SK-N-SH treated with all-trans-retinoic acid at 6 μM for 48 hours (cell line): ENCODE measurements around the gene KDM2B.

Experiments
- PPARA ChIP-seq: fragments of 250-450 bp; sonication (Bioruptor Pico); IDR thresholded peaks from 2 replicates; pipeline ENCODE4 v1.5.0; 2020; ENCODE audit warnings: mild to moderate bottlenecking, borderline replicate concordance
- TCF4 ChIP-seq: fragments of 250-450 bp; sonication (Bioruptor Pico); IDR thresholded peaks from 2 replicates; pipeline ENCODE4 v1.8.0; 2021; ENCODE audit warnings: mild to moderate bottlenecking, moderate library complexity, borderline replicate concordance
- ZFP30 ChIP-seq: fragments of 450-650 bp; formaldehyde crosslinking; IDR thresholded peaks from 2 replicates; pipeline ENCODE4 v1.5.0; 2022; ENCODE audit warnings: mild to moderate bottlenecking, moderate library complexity
- ZNF8 ChIP-seq: fragments of 450-650 bp; formaldehyde crosslinking; IDR thresholded peaks from 2 replicates; pipeline ENCODE4 v1.5.0; 2020; ENCODE audit warnings: mild to moderate bottlenecking, moderate library complexity

DNA sequence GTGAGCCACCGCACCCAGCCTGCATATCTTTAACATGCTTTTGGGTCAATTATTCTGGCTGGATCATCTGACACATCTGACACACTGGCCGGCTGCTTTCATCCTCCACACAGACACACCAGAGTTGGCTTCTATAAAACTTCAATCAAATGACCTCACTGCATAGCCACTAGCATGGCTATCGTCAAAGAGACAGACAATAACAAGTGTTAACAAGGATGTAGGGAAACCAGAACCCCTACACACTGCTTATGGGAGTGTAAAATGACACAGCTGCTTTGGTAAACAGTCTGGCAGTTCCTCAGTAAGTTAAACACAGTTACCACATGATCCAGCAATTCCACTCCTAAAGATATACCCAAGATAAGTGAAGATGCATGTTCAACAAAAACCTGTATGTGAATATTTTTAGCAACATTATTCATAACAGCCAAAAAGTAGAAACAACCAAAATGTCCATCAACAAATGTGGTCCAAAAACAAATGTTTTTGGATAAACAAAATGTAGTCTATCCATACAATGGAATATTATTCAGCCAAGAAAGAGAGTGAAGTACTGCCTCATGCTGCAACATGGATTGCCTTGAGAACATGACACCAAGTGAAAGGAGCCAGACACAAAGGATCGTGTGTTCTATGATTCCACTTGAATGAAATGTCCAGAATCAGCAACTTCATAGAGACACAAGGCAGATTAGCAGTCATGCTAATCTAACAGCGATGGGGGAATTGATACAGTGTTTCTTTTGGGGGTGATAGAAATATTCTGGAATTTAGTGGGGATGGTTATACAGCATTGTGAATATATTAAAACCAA, 10.1 kb downstream of the KDM2B start:
- TF ChIP-seq ZFP30 = no peak
- no peak for TF ChIP-seq ZNF8
- no peak for TF ChIP-seq PPARA (CRISPR knock-in tag)
- no peak for TF ChIP-seq TCF4 (CRISPR knock-in tag)
